Neutrophil (primary cell): Measurements from ENCODE around the gene FMNL3.
A peak's percentile ranks its signal among the peaks of the same experiment; 100 is the strongest.
"Not testable (repeated sequence)": the region's sequence is repeated elsewhere in the genome, so short reads cannot be mapped to it uniquely, and the experiment has no call there.

Source experiments
- H3K27ac ChIP-seq: fragments of 200-600 bp; sonication (generic); 2 replicates; pipeline ENCODE4 v1.5.1; 2016; ENCODE audit warnings: mild to moderate bottlenecking, moderate library complexity
- H3K27me3 ChIP-seq: fragments of 200-600 bp; sonication (generic); 2 replicates; pipeline ENCODE4 v1.6.0; 2016; ENCODE audit warnings: mild to moderate bottlenecking
- H3K36me3 ChIP-seq: fragments of 200-600 bp; sonication (generic); 2 replicates; pipeline ENCODE4 v1.5.1; 2017
- H3K4me1 ChIP-seq, 2 experiments: fragments of 200-600 bp in 1 of 2; sonication (generic) in 1 of 2; 1 replicate in 1 of 2; 2 replicates in 1 of 2; pipeline versions ENCODE4 v1.5.1 to v1.6.1; 2013 to 2016; ENCODE audit warnings: low read depth in 1 of 2, low read length in 1 of 2, mild to moderate bottlenecking in 1 of 2, moderate library complexity in 1 of 2; ENCODE audit not compliant: control insufficient read depth in 1 of 2, insufficient read depth in 1 of 2
- H3K4me3 ChIP-seq, 2 experiments: fragments of 200-600 bp in 1 of 2; sonication (generic) in 1 of 2; 1 replicate in 1 of 2; 2 replicates in 1 of 2; pipeline ENCODE4 v1.5.1; 2013 to 2016; ENCODE audit warnings: low read depth in 1 of 2, low read length in 1 of 2, mild to moderate bottlenecking in 1 of 2, moderate library complexity in 1 of 2
- H3K9me3 ChIP-seq: fragments of 200-600 bp; sonication (generic); 2 replicates; pipeline ENCODE4 v1.5.1; 2016
- CTCF ChIP-seq: fragments of 200-600 bp; sonication (generic); IDR thresholded peaks from 2 replicates; pipeline ENCODE4 v1.5.1; 2016; ENCODE audit warnings: antibody characterized with exemption

Gene FMNL3

GRCh38 chr12:49748306-49748705, 41.1 kb upstream of the FMNL3 start:
- Histone ChIP-seq H3K9me3 (no peaks in the 10 kb centered on the region), H3K27me3 (no peaks in the 10 kb centered on the region), H3K27ac (no peak overlapping the region), H3K4me3 (no peak overlapping the region), H3K4me1 (peaks cover 33 to 39% of the 10 kb centered on the region in 2 experiments), H3K36me3 (peaks cover 30% of the 10 kb centered on the region)
- TF ChIP-seq CTCF = no peak

GRCh38 chr12:49744363-49744885, 37.2 kb upstream of the FMNL3 start:
- Histone ChIP-seq H3K9me3 (no peaks in the 10 kb centered on the region), H3K27ac (peak overlapping the region; percentile 23), H3K36me3 (peaks cover 21% of the 10 kb centered on the region), H3K4me3 (no peak overlapping the region), H3K27me3 (no peaks in the 10 kb centered on the region), H3K4me1 (peaks cover 36 to 45% of the 10 kb centered on the region in 2 experiments)
- no peak for TF ChIP-seq CTCF

GRCh38 chr12:49741882-49742620, 34.8 kb upstream of the FMNL3 start:
- H3K27me3 ChIP-seq = no peaks in the 10 kb centered on the region
- peak overlapping the region; percentile 89 to 91 for H3K4me3 ChIP-seq
- H3K27ac ChIP-seq = peak overlapping the region; percentile 98
- H3K9me3 ChIP-seq = no peaks in the 10 kb centered on the region
- peaks cover 36 to 41% of the 10 kb centered on the region in 2 experiments for H3K4me1 ChIP-seq
- peaks cover 18% of the 10 kb centered on the region for H3K36me3 ChIP-seq
- TF ChIP-seq CTCF = no peak

- peak; percentile 97 for TF ChIP-seq CTCF
These were observed 34.0 kb upstream of the FMNL3 start, which contains the start of gene TMBIM6 for GRCh38 chr12:49740930-49741881. TSS of gene TMBIM6 (plus strand) at chr12:49741557. CDS start at chr12:49752494, 10,937 bp downstream.

GRCh38 chr12:49740277-49740676, 33.1 kb upstream of the FMNL3 start:
- peaks cover 36 to 41% of the 10 kb centered on the region in 2 experiments for H3K4me1 ChIP-seq
- not testable (repeated sequence) for H3K9me3 ChIP-seq, H3K27me3 ChIP-seq
- H3K27ac ChIP-seq = peak overlapping the region; percentile 98
- H3K4me3 ChIP-seq = peak overlapping the region in 1 of 2 experiments; percentile 91
- peaks cover 18% of the 10 kb centered on the region for H3K36me3 ChIP-seq

More at GRCh38 chr12:49740930-49741881, 34.0 kb upstream of the FMNL3 start, which contains the start of gene TMBIM6:
- Histone ChIP-seq H3K36me3 (peaks cover 18% of the 10 kb centered on the region), H3K27ac (peak within 1 kb of the TSS; percentile 98), H3K4me3 (peak within 1 kb of the TSS; percentile 89 to 91), H3K4me1 (peaks cover 36 to 41% of the 10 kb centered on the region in 2 experiments), H3K27me3 (no peaks in the 10 kb centered on the region), H3K9me3 (no peaks in the 10 kb centered on the region)

GRCh38 chr12:49738721-49739120, 31.5 kb upstream of the FMNL3 start:
- H3K27ac ChIP-seq = not testable (repeated sequence)

GRCh38 chr12:49734900-49735299, 27.7 kb upstream of the FMNL3 start:
- H3K9me3 ChIP-seq, H3K36me3 ChIP-seq, H3K4me3 ChIP-seq, H3K27ac ChIP-seq, H3K27me3 ChIP-seq, H3K4me1 ChIP-seq: not testable (repeated sequence)

More at GRCh38 chr12:49738721-49739120, 31.5 kb upstream of the FMNL3 start:
- H3K36me3 ChIP-seq, H3K9me3 ChIP-seq, H3K27me3 ChIP-seq, H3K4me3 ChIP-seq: not testable (repeated sequence)
- H3K4me1 ChIP-seq = peaks cover 25 to 28% of the 10 kb centered on the region in 2 experiments
